SK-N-SH treated with all-trans-retinoic acid at 6 μM for 48 hours (cell line): ENCODE measurements around the gene LGALS7B.

Experiments used
- ATAC-seq: fragments of 200-7000 bp; cut with Tn5 transposase; 3 replicates; pipeline ENCODE4 v1.9.1; 2020; ENCODE audit warnings: mild to moderate bottlenecking, moderate library complexity
- ARNTL ChIP-seq: fragments of 450-650 bp; formaldehyde crosslinking; IDR thresholded peaks from 2 replicates; pipeline ENCODE4 v1.5.0; 2020; ENCODE audit warnings: low read depth, mild to moderate bottlenecking, moderate library complexity, borderline replicate concordance
- BACH2 ChIP-seq: fragments of 250-450 bp; sonication (Bioruptor Pico); IDR thresholded peaks from 2 replicates; pipeline ENCODE4 v1.9.0; 2021; ENCODE audit warnings: mild to moderate bottlenecking, borderline replicate concordance
- CSDC2 ChIP-seq: fragments of 250-450 bp; sonication (Bioruptor Pico); IDR thresholded peaks from 2 replicates; pipeline ENCODE4 v1.5.0; 2020; ENCODE audit warnings: mild to moderate bottlenecking, moderate library complexity
- ISL1 ChIP-seq: fragments of 250-450 bp; sonication (Bioruptor Pico); IDR thresholded peaks from 2 replicates; pipeline ENCODE4 v2.1.2; 2022; ENCODE audit warnings: mild to moderate bottlenecking, moderate library complexity
- PPARA ChIP-seq: fragments of 250-450 bp; sonication (Bioruptor Pico); IDR thresholded peaks from 2 replicates; pipeline ENCODE4 v1.5.0; 2020; ENCODE audit warnings: mild to moderate bottlenecking, borderline replicate concordance
- RARB ChIP-seq: fragments of 250-450 bp; sonication (Bioruptor Pico); IDR thresholded peaks from 2 replicates; pipeline ENCODE4 v1.8.0; 2021; ENCODE audit warnings: mild to moderate bottlenecking, moderate library complexity
- SNAI2 ChIP-seq: fragments of 250-450 bp; sonication (Bioruptor Pico); IDR thresholded peaks from 2 replicates; pipeline ENCODE4 v1.5.0; 2020; ENCODE audit warnings: mild to moderate bottlenecking, moderate library complexity
- TOX ChIP-seq: fragments of 250-450 bp; sonication (Bioruptor Pico); IDR thresholded peaks from 2 replicates; pipeline ENCODE4 v1.8.0; 2021; ENCODE audit warnings: mild to moderate bottlenecking, moderate library complexity, borderline replicate concordance
- ZC3H10 ChIP-seq: fragments of 250-450 bp; sonication (Bioruptor Pico); IDR thresholded peaks from 2 replicates; pipeline ENCODE4 v1.5.1; 2021; ENCODE audit warnings: mild to moderate bottlenecking, moderate library complexity
- ZFP3 ChIP-seq: fragments of 250-450 bp; sonication (Bioruptor Pico); IDR thresholded peaks from 2 replicates; pipeline ENCODE4 v1.5.0; 2020; ENCODE audit warnings: mild to moderate bottlenecking, moderate library complexity
- ZFP30 ChIP-seq: fragments of 450-650 bp; formaldehyde crosslinking; IDR thresholded peaks from 2 replicates; pipeline ENCODE4 v1.5.0; 2022; ENCODE audit warnings: mild to moderate bottlenecking, moderate library complexity
- ZNF70 ChIP-seq: fragments of 450-650 bp; formaldehyde crosslinking; IDR thresholded peaks from 2 replicates; pipeline ENCODE4 v1.5.0; 2020; ENCODE audit warnings: mild to moderate bottlenecking, moderate library complexity
- ZNF8 ChIP-seq: fragments of 450-650 bp; formaldehyde crosslinking; IDR thresholded peaks from 2 replicates; pipeline ENCODE4 v1.5.0; 2020; ENCODE audit warnings: mild to moderate bottlenecking, moderate library complexity
- TF ChIP-seq, protein P1 (sequence below): fragments of 250-450 bp; sonication (Bioruptor Pico); IDR thresholded peaks from 2 replicates; pipeline ENCODE4 v1.8.0; 2021; ENCODE audit warnings: low read depth, mild to moderate bottlenecking, moderate library complexity, borderline replicate concordance
- TF ChIP-seq, protein P2 (sequence below): fragments of 250-450 bp; sonication (Bioruptor Pico); IDR thresholded peaks from 2 replicates; pipeline ENCODE4 v1.8.0; 2020; ENCODE audit warnings: mild to moderate bottlenecking, moderate library complexity, borderline replicate concordance
- TF ChIP-seq, protein P3 (sequence below): fragments of 250-450 bp; sonication (Bioruptor Pico); IDR thresholded peaks from 2 replicates; pipeline ENCODE4 v1.5.1; 2021; ENCODE audit warnings: mild to moderate bottlenecking, moderate library complexity
- TF ChIP-seq, protein P4 (sequence below): fragments of 250-450 bp; sonication (Bioruptor Pico); IDR thresholded peaks from 2 replicates; pipeline ENCODE4 v1.5.0; 2020; ENCODE audit warnings: mild to moderate bottlenecking, moderate library complexity

The LGALS7B gene

DNA sequence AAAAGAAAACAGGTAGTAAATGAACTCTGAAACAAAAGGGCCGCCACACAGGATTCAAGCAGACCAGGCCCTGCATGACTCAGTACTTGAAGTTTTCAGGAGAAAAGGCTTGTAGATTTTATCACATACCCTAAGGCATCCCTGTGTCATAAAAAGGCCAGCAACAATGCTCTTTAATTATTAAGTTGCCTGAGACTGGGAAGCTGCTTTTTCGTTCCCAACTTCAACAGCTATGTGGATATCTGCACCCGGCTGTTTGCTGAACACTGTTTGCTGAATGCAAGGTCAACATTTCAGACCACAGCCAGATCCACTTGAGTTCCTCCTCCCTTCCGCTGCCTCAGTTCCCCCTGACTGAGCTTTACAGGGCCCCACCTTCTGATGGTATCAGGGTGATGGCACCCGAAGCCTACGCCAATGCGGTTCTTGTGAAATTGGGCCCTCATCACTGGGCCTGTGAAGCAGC lies 48.7 kb downstream of the LGALS7B start:
- ATAC-seq: peak; percentile 21
- TF ChIP-seq ISL1 (CRISPR knock-in tag): peak; percentile 36; the same call in 1 of the 2 replicates
- TF ChIP-seq ZFP3 (CRISPR knock-in tag): no peak

DNA sequence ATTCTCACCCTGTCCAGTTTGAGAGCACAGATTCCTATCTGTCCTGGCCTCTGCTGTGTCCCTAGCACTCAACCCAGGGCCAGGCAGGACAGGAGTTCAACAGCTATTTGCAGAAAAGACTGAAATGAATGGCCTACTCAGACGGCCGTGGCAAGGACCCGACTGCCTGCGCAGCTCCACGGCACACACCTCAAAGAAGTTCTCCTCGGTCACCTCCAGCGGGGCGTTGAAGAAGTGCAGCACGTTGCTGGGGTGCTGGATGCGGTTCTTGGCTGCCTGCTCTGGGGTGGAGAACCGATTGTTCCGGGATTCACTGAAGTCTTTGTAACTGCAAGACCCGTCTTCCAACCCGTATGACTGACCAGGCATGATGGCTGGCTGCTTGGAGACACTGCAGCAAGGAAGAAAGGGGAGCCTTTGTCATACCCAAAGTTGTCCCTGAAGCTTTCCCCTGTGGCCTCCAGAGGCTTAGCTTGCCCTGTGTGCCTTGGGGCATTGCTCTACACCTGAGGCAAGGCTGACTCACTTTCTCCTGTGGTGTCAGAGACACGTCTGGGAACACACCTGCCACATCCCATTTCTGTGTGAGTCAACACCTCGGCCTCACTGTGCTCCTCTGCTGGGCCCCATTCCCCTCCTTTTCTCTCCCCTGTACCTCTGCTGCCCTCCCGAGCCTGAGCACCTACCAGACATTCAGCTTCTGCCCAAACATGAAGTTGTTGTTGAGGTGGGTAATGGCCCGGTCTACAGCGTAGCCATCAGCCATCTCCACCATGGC lies 49.4 kb downstream of the LGALS7B start:
- ATAC-seq: no peak; the same call in 2 of the 3 replicates
- TF ChIP-seq ZFP3 (CRISPR knock-in tag): no peak
- TF ChIP-seq ZNF70 (CRISPR knock-in tag): no peak

DNA sequence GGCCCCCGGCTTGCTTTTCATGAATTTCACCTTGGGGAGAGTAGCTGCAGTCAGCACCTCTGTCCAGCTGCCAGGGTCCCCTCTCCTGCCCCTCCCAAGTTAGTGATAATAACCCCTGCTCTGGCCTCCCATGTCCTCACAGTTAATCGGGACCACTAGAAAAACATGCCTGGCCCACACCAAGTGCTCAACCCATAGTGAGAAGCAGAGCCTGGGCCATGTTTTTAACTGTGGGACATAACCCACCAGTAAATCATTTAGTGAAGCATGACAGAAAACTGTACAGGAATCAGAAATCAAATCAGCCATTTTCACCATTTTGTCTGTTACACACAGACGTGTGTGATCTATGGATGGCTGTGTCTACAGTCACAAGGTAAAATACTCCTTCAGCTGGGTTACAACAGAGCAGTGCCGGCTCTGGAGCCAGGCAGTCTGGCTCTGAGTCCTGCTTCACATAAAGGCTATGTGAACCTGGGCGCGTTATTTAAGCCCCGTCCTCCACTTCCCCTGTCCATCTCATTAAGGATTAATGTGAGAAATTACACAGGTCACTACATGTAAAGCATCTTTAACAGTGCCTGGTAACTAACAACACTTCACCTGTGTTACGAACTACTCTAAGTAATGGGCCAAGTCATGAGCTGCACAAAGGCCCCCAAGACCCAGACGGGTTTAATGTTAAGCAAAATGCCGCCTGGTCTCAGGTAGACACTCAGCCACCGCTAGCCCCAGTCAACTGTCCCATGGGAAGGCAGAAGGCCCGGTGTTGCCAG lies 50.2 kb downstream of the LGALS7B start:
- no peak for ATAC-seq
- 0 out of 2 replicates have a peak, but pooled peaks have one; percentile 8 for TF ChIP-seq SNAI2 (CRISPR knock-in tag)
- TF ChIP-seq, protein P1, sequence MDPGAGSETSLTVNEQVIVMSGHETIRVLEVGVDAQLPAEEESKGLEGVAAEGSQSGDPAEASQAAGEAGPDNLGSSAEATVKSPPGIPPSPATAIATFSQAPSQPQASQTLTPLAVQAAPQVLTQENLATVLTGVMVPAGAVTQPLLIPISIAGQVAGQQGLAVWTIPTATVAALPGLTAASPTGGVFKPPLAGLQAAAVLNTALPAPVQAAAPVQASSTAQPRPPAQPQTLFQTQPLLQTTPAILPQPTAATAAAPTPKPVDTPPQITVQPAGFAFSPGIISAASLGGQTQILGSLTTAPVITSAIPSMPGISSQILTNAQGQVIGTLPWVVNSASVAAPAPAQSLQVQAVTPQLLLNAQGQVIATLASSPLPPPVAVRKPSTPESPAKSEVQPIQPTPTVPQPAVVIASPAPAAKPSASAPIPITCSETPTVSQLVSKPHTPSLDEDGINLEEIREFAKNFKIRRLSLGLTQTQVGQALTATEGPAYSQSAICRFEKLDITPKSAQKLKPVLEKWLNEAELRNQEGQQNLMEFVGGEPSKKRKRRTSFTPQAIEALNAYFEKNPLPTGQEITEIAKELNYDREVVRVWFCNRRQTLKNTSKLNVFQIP (CRISPR knock-in tag): no peak

DNA sequence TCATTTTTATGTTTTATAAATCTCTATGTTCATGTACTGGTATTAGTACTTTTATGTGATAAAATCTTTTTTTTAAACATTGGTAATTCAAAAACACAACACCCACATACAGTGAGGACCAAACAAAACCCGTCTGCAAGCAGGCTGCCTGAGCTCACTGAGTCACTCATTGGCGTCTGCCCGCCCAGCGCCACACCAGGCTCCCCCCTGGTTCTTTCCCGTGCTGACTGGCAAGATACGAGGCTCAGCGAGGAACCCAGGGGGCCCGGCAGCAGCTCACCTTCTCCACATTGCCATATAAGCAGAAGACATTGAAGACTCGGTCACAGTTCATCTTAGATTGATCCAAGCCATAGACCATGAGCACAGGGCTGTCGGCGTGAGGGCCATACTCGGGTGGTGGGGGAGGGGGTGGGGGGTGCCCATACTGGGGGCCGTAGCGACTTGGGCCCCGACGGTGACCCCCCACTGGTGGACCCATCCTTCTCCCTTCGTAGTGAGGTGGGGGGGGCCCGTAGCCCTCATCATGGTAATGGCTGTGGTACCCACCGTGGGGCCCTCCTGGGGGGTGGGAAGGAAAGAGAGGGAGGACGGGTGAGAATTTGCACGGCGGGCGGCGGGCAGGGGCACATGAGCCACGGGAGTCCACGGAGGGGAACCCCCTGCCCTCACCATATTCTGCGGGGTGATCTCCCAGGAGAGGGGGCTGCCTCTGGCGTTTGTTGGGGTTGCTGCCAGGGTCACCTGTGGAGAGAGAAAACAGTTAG lies 51.0 kb downstream of the LGALS7B start:
- TF ChIP-seq PPARA (CRISPR knock-in tag) (no peak), RARB (CRISPR knock-in tag) (no peak), ZNF8 (CRISPR knock-in tag) (no peak), TOX (no peak), CSDC2 (CRISPR knock-in tag) (no peak), BACH2 (CRISPR knock-in tag) (no peak), ZC3H10 (CRISPR knock-in tag) (no peak)
- TF ChIP-seq, protein P1 (CRISPR knock-in tag): no peak
- TF ChIP-seq, protein P2, sequence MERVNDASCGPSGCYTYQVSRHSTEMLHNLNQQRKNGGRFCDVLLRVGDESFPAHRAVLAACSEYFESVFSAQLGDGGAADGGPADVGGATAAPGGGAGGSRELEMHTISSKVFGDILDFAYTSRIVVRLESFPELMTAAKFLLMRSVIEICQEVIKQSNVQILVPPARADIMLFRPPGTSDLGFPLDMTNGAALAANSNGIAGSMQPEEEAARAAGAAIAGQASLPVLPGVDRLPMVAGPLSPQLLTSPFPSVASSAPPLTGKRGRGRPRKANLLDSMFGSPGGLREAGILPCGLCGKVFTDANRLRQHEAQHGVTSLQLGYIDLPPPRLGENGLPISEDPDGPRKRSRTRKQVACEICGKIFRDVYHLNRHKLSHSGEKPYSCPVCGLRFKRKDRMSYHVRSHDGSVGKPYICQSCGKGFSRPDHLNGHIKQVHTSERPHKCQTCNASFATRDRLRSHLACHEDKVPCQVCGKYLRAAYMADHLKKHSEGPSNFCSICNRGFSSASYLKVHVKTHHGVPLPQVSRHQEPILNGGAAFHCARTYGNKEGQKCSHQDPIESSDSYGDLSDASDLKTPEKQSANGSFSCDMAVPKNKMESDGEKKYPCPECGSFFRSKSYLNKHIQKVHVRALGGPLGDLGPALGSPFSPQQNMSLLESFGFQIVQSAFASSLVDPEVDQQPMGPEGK: no peak
- TF ChIP-seq, protein P3, sequence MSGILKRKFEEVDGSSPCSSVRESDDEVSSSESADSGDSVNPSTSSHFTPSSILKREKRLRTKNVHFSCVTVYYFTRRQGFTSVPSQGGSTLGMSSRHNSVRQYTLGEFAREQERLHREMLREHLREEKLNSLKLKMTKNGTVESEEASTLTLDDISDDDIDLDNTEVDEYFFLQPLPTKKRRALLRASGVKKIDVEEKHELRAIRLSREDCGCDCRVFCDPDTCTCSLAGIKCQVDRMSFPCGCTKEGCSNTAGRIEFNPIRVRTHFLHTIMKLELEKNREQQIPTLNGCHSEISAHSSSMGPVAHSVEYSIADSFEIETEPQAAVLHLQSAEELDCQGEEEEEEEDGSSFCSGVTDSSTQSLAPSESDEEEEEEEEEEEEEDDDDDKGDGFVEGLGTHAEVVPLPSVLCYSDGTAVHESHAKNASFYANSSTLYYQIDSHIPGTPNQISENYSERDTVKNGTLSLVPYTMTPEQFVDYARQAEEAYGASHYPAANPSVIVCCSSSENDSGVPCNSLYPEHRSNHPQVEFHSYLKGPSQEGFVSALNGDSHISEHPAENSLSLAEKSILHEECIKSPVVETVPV (CRISPR knock-in tag): no peak
- ATAC-seq: no peak

DNA sequence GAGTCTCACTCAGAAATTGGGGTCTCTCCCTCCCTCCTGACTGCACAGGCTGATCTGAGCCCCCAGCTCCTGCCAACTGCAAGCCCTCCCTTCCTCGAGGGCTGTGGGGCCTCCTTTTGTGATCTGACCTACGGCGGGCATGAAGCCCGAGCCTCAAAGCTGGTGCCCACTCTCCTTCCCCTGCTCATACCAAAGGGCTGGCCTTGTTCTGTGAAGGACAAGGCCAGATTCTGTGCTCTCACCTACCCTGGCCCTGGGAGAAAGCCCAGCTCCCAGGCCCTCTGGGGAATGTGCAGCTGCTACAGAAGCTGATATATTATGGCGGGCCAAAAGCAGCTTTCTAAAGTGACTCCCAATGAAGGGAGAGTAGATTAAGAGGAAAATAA lies 51.6 kb downstream of the LGALS7B start:
- no peak for TF ChIP-seq ZFP30 (CRISPR knock-in tag)
- TF ChIP-seq RARB (CRISPR knock-in tag): no peak
- TF ChIP-seq CSDC2 (CRISPR knock-in tag): no peak
- no peak for TF ChIP-seq BACH2 (CRISPR knock-in tag)
- peak; percentile 36; the same call in 1 of the 2 replicates for TF ChIP-seq ZNF70 (CRISPR knock-in tag)
- TF ChIP-seq, protein P4, sequence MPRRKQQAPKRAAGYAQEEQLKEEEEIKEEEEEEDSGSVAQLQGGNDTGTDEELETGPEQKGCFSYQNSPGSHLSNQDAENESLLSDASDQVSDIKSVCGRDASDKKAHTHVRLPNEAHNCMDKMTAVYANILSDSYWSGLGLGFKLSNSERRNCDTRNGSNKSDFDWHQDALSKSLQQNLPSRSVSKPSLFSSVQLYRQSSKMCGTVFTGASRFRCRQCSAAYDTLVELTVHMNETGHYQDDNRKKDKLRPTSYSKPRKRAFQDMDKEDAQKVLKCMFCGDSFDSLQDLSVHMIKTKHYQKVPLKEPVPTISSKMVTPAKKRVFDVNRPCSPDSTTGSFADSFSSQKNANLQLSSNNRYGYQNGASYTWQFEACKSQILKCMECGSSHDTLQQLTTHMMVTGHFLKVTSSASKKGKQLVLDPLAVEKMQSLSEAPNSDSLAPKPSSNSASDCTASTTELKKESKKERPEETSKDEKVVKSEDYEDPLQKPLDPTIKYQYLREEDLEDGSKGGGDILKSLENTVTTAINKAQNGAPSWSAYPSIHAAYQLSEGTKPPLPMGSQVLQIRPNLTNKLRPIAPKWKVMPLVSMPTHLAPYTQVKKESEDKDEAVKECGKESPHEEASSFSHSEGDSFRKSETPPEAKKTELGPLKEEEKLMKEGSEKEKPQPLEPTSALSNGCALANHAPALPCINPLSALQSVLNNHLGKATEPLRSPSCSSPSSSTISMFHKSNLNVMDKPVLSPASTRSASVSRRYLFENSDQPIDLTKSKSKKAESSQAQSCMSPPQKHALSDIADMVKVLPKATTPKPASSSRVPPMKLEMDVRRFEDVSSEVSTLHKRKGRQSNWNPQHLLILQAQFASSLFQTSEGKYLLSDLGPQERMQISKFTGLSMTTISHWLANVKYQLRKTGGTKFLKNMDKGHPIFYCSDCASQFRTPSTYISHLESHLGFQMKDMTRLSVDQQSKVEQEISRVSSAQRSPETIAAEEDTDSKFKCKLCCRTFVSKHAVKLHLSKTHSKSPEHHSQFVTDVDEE (CRISPR knock-in tag): no peak
- TF ChIP-seq ARNTL (CRISPR knock-in tag): no peak
- TF ChIP-seq PPARA (CRISPR knock-in tag): no peak
- TF ChIP-seq, all 23 proteins: peak for 1
- ATAC-seq: no peak
